Panc1 (cell line): ENCODE data around the gene BOD1.

Experiments
- CTCF ChIP-seq: fragments of 450-650 bp; IDR thresholded peaks from 2 replicates; pipeline ENCODE4 v1.5.1; 2017; ENCODE audit warnings: mild to moderate bottlenecking
- POLR2AphosphoS5 ChIP-seq: IDR thresholded peaks from 2 replicates; pipeline ENCODE4 v1.6.1; 2012; ENCODE audit warnings: mild to moderate bottlenecking, low read depth, low read length, moderate library complexity
- REST ChIP-seq, 2 experiments: IDR thresholded peaks; 2 replicates each; pipeline ENCODE4 v1.6.1; 2011 to 2012; ENCODE audit warnings: low read depth in 2 of 2, control low read depth in 1 of 2, low read length in 1 of 2, mild to moderate bottlenecking in 1 of 2, moderate library complexity in 1 of 2; ENCODE audit not compliant: insufficient read depth in 1 of 2
- SIN3A ChIP-seq: IDR thresholded peaks from 2 replicates; pipeline ENCODE4 v1.6.1; 2012; ENCODE audit warnings: low read depth, mild to moderate bottlenecking, low read length, moderate library complexity, borderline replicate concordance; ENCODE audit not compliant: insufficient read depth
- TCF7L2 ChIP-seq: IDR thresholded peaks from 2 replicates; pipeline ENCODE4 v1.6.1; 2011; ENCODE audit warnings: mild to moderate bottlenecking, low read depth, low read length, inconsistent platforms

- TF ChIP-seq CTCF (no peak), POLR2AphosphoS5 (no peak), REST (IDR thresholded peaks at IDR 0.05; ENCODE audit: insufficient read depth in 1 of 2, low read depth in 2 of 2, low read length in 1 of 2) (no peak), TCF7L2 (no peak), SIN3A (no peak)
Observed at GRCh38 chr5:173562451-173562850, 54.0 kb downstream of the BOD1 start.
